CD14-positive monocyte (primary cell): Measurements from ENCODE around the gene GSTA2. TPM values are rescaled to one million over a fixed set of nuclear protein-coding genes. Genes with fewer than 3 reads are reported as not detected.
"Not testable (repeated sequence)": the region's sequence is repeated elsewhere in the genome, so short reads cannot be mapped to it uniquely, and the experiment has no call there.

Experiments used
- DNase-seq, 3 donors: peaks; one replicate each; pipeline ENCODE4 v3.0.0-alpha.2; 2011 to 2022
- H2AFZ ChIP-seq: 2 replicates; pipeline ENCODE4 v1.6.0; 2012; ENCODE audit warnings: mild to moderate bottlenecking, low read depth, low read length, inconsistent platforms; ENCODE audit not compliant: insufficient read depth, poor library complexity, severe bottlenecking
- H3K27ac ChIP-seq, 2 donors: 1 replicate in 1 of 2; 2 replicates in 1 of 2; pipeline ENCODE4 v1.5.1; 2012 to 2013; ENCODE audit warnings: low read length in 2 of 2, control low read depth in 1 of 2, inconsistent platforms in 1 of 2, low read depth in 1 of 2, mild to moderate bottlenecking in 1 of 2
- H3K27me3 ChIP-seq, 2 donors: one replicate each; pipeline versions ENCODE4 v1.6.0 to v1.6.1; 2011 to 2013; ENCODE audit warnings: low read length in 2 of 2; ENCODE audit not compliant: control insufficient read depth in 2 of 2, insufficient read depth in 2 of 2
- H3K36me3 ChIP-seq, 2 donors: replicated peaks in 1 of 2; 1 replicate in 1 of 2; 2 replicates in 1 of 2; pipeline versions ENCODE4 v1.5.1 to v1.6.1; 2012 to 2013; ENCODE audit warnings: low read length in 2 of 2, control low read depth in 1 of 2, inconsistent platforms in 1 of 2, mild to moderate bottlenecking in 1 of 2; ENCODE audit not compliant: insufficient read depth in 2 of 2, control insufficient read depth in 1 of 2
- H3K4me1 ChIP-seq, 2 donors: 1 replicate in 1 of 2; 2 replicates in 1 of 2; pipeline versions ENCODE4 v1.5.1 to v1.6.1; 2012 to 2013; ENCODE audit warnings: low read length in 2 of 2, control low read depth in 1 of 2, inconsistent platforms in 1 of 2, mild to moderate bottlenecking in 1 of 2, moderate library complexity in 1 of 2; ENCODE audit not compliant: insufficient read depth in 2 of 2, control insufficient read depth in 1 of 2
- H3K4me2 ChIP-seq: replicated peaks from 2 replicates; pipeline ENCODE3; 2012; ENCODE audit warnings: low read length, moderate library complexity, mild to moderate bottlenecking; ENCODE audit not compliant: poor library complexity, severe bottlenecking; ENCODE audit errors: extremely low read depth
- H3K4me3 ChIP-seq, 3 experiments: fragments of 200-600 bp in 1 of 3; sonication (generic) in 1 of 3; replicated peaks in 1 of 3; 1 replicate in 2 of 3; 2 replicates in 1 of 3; pipeline ENCODE4 v1.5.1; 2011 to 2013; ENCODE audit warnings: low read length in 3 of 3, mild to moderate bottlenecking in 3 of 3, control low read depth in 2 of 3, low read depth in 2 of 3, inconsistent platforms in 1 of 3, moderate library complexity in 1 of 3
- H3K79me2 ChIP-seq: 2 replicates; pipeline ENCODE4 v1.6.0; 2012; ENCODE audit warnings: mild to moderate bottlenecking, control low read depth, inconsistent platforms, low read length, moderate library complexity; ENCODE audit not compliant: insufficient read depth
- H3K9ac ChIP-seq: 2 replicates; pipeline ENCODE4 v1.6.0; 2017; ENCODE audit warnings: low read length, mild to moderate bottlenecking; ENCODE audit not compliant: insufficient read depth, poor library complexity, severe bottlenecking
- H3K9me3 ChIP-seq, 2 donors: replicated peaks in 1 of 2; 1 replicate in 1 of 2; 2 replicates in 1 of 2; pipeline versions ENCODE4 v1.5.1 to v1.6.1; 2012 to 2013; ENCODE audit warnings: low read length in 2 of 2, control low read depth in 1 of 2; ENCODE audit not compliant: control insufficient read depth in 1 of 2, insufficient read depth in 1 of 2
- H4K20me1 ChIP-seq: 2 replicates; pipeline ENCODE4 v1.6.0; 2012; ENCODE audit warnings: mild to moderate bottlenecking, low read length, control low read depth, moderate library complexity; ENCODE audit not compliant: insufficient read depth
- H3K27ac Mint-ChIP-seq, 7 donors: one replicate each; pipeline ENCODE4 v1.8.0; 2020; ENCODE audit warnings: mild to moderate bottlenecking in 7 of 7, mixed read lengths in 7 of 7, moderate library complexity in 6 of 7, inconsistent platforms in 2 of 7
- H3K27me3 Mint-ChIP-seq, 3 donors: one replicate each; pipeline ENCODE4 v1.8.0; 2021 to 2022; ENCODE audit warnings: low read depth in 3 of 3, mild to moderate bottlenecking in 3 of 3, mixed read lengths in 3 of 3, moderate library complexity in 3 of 3, inconsistent platforms in 1 of 3
- H3K36me3 Mint-ChIP-seq, 2 donors: one replicate each; pipeline ENCODE4 v1.8.0; 2020; ENCODE audit warnings: mixed read lengths in 2 of 2, inconsistent platforms in 1 of 2, mild to moderate bottlenecking in 1 of 2
- H3K4me1 Mint-ChIP-seq: one replicate; pipeline ENCODE4 v1.8.0; 2020; ENCODE audit warnings: mild to moderate bottlenecking, mixed read lengths
- H3K4me3 Mint-ChIP-seq, 2 donors: one replicate each; pipeline ENCODE4 v1.8.0; 2020; ENCODE audit warnings: mild to moderate bottlenecking in 2 of 2, mixed read lengths in 2 of 2, moderate library complexity in 1 of 2
- H3K9me3 Mint-ChIP-seq, 7 donors: one replicate each; pipeline ENCODE4 v1.8.0; 2020 to 2022; ENCODE audit warnings: mixed read lengths in 7 of 7, mild to moderate bottlenecking in 6 of 7, moderate library complexity in 6 of 7, inconsistent platforms in 2 of 7
- WGBS: methylation state at CpG from one replicate; pipeline ENCODE4 v1.1.5; 2013; ENCODE audit warnings: missing lambda C conversion rate; ENCODE audit not compliant: insufficient coverage; 5-methylcytosine and 5-hydroxymethylcytosine counted together
- intact Hi-C, 2 donors: fragments of 100-400 bp; cut with micrococcal nuclease; formaldehyde crosslinking; loops; one replicate each; pipeline versions ENCODE4 v1.15.0 to v1.15.1; 2023
- polyA plus RNA-seq, 3 donors: library from polyadenylated mRNA; depleted of rRNA in 1 of 3; unstranded in 2 of 3; stranded (reverse) in 1 of 3; fragments of 300-500 nt in 2 of 3; fragments of >200 nt in 1 of 3; fragmentation: Illumina TruSeq in 2 of 3; gene quantifications; 1 replicate in 2 of 3; 2 replicates in 1 of 3; pipeline ENCODE4 v1.2.3, GENCODE V29; 2012 to 2021
- TF ChIP-seq, protein P1 (sequence below): fragments of 200-600 bp; IDR thresholded peaks from one replicate; pipeline ENCODE4 v1.8.0; 2022; ENCODE audit warnings: antibody characterized with exemption, mild to moderate bottlenecking

GSTA2 gene
- polyA plus RNA-seq, 3 donors, result not detected

DNA sequence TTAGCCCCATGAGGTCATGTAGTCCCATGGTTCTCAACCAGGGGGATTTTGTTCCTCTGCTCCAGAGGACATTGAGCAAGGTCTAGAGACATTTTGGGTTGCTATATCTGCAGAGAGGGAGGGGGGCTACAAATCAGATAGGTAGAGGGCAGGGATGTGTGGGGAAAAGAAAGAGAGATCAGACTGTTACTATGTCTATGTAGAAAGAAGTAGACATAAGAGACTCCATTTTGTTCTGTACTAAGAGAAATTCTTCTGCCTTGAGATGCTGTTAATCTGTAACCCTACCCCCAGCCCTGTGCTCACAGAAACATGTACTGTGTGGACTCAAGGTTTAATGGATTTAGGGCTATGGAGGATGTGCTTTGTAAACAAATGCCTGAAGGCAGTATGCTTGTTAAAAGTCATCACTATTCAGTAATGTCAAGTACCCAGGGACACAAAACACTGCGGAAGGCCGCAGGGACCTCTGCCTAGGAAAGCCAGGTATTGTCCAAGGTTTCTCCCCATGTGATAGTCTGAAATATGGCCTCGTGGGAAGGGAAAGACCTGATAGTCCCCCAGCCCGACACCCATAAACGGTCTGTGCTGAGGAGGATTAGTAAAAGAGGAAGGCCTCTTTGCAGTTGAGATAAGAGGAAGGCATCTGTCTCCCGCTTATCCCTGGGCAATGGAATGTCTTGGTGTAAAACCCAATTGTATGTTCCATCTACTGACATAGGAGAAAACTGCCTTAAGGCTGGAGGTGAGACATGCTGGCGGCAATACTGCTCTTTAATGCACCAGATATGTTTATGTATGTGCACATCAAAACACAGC lies 1.4 kb downstream of the GSTA2 start:
- WGBS, result no CpG with 5 or more reads among the region's 7 CpGs
- intact Hi-C loops, H3K4me2 ChIP-seq, DNase-seq, H3K27ac Mint-ChIP-seq, H3K27ac ChIP-seq, H3K4me3 Mint-ChIP-seq, H3K9me3 Mint-ChIP-seq, H3K4me1 ChIP-seq, H3K4me3 ChIP-seq, H3K27me3 Mint-ChIP-seq, H3K27me3 ChIP-seq, H3K36me3 Mint-ChIP-seq, H3K36me3 ChIP-seq, H4K20me1 ChIP-seq, H2AFZ ChIP-seq, H3K9ac ChIP-seq, H3K4me1 Mint-ChIP-seq, H3K9me3 ChIP-seq, H3K79me2 ChIP-seq: not testable (repeated sequence)

DNA sequence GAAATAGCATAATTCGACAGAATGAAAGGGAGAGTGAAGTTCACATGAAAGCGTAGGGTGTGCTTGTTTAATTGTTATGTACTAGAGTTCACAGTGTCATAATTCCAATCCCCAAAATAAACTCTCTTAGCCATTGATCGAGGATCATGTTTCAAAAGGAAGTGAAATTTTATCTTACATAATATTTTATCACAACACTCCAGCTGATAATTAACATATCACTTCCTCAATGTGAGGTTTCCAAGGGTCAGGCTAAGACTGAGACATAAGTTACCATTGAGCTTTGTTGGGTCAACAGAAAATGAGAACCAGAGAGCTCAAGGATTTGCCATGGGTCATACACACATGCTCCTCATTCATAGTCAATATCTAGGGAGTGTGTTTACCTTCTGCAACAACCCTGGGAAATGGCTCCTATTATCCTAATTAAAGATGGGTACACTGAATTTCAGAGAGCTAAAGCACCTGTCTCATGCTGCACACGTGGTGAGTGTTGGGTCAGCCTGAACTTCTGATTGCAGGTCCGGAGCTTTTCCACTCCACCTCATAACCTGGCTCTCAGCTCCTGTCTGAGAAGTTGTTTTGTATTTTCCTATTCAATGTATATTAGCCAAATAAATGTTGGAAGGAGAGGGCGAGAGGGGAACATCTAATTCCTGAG lies 3.0 kb downstream of the GSTA2 start:
- no peaks in the 10 kb centered on the region for H4K20me1 ChIP-seq
- WGBS, result 100% methylated on average over 1 of the region's 6 CpGs
- peaks cover 0 to 2% (median 0%) of the 10 kb centered on the region in 7 donors for H3K9me3 Mint-ChIP-seq
- no peak overlapping the region for H2AFZ ChIP-seq
- H3K9ac ChIP-seq, result no peak overlapping the region
- no peak overlapping the region for H3K4me3 ChIP-seq
- H3K4me1 ChIP-seq, result no peaks in the 10 kb centered on the region
- H3K27me3 ChIP-seq, result no peaks in the 10 kb centered on the region
- H3K79me2 ChIP-seq, result no peaks in the 10 kb centered on the region
- TF ChIP-seq, protein P1, sequence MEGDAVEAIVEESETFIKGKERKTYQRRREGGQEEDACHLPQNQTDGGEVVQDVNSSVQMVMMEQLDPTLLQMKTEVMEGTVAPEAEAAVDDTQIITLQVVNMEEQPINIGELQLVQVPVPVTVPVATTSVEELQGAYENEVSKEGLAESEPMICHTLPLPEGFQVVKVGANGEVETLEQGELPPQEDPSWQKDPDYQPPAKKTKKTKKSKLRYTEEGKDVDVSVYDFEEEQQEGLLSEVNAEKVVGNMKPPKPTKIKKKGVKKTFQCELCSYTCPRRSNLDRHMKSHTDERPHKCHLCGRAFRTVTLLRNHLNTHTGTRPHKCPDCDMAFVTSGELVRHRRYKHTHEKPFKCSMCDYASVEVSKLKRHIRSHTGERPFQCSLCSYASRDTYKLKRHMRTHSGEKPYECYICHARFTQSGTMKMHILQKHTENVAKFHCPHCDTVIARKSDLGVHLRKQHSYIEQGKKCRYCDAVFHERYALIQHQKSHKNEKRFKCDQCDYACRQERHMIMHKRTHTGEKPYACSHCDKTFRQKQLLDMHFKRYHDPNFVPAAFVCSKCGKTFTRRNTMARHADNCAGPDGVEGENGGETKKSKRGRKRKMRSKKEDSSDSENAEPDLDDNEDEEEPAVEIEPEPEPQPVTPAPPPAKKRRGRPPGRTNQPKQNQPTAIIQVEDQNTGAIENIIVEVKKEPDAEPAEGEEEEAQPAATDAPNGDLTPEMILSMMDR, result no peak
- no peaks in the 10 kb centered on the region for H3K36me3 Mint-ChIP-seq
- H3K27ac Mint-ChIP-seq, result no peak overlapping the region
- H3K27me3 Mint-ChIP-seq, result peaks cover 1 to 4% (median 3%) of the 10 kb centered on the region in 3 donors
- H3K9me3 ChIP-seq, result no peaks in the 10 kb centered on the region
- H3K4me3 Mint-ChIP-seq, result no peak overlapping the region
- no peak for DNase-seq
- H3K36me3 ChIP-seq, result no peaks in the 10 kb centered on the region
- H3K27ac ChIP-seq, result no peak overlapping the region
- no peak overlapping the region for H3K4me2 ChIP-seq
- peaks cover 5% of the 10 kb centered on the region for H3K4me1 Mint-ChIP-seq
- intact Hi-C loops, result no loop called here
